Fibroblast of skin of right biceps (primary cell): ENCODE results near the gene ERGIC2.
"Not testable (repeated sequence)": the region's sequence is repeated elsewhere in the genome, so short reads cannot be mapped to it uniquely, and the experiment has no call there.

Source experiments
- DNase-seq: peaks from one replicate; pipeline ENCODE4 v3.0.0-alpha.2; 2013

ERGIC2 gene

GRCh38 chr12:29290475-29290874 lies 90.5 kb downstream of the ERGIC2 start:
- not testable (repeated sequence) for DNase-seq

GRCh38 chr12:29288031-29288430 lies 92.9 kb downstream of the ERGIC2 start:
- DNase-seq, result no peak

GRCh38 chr12:29287622-29288021 lies 93.3 kb downstream of the ERGIC2 start:
- DNase-seq, result no peak
